A549 (cell line): ENCODE measurements around the gene TOM1L2. TPM values are rescaled to one million over a fixed set of nuclear protein-coding genes. Genes with fewer than 3 reads are reported as not detected.

Experiments
- ATAC-seq, 2 experiments: fragments of 200-7000 bp in 1 of 2; fragments of >200 bp in 1 of 2; cut with Nextera tagmentation in 1 of 2; cut with Tn5 transposase in 1 of 2; 3 replicates each; pipeline versions ENCODE4 v1.8.0 to v1.9.1; 2018 to 2020; ENCODE audit warnings: mild to moderate bottlenecking in 1 of 2, moderate library complexity in 1 of 2
- CTCF ChIA-PET: fragments of 300-600 bp; sonication (Branson Sonifier 250); formaldehyde crosslinking; extraction: SDS; loops from one replicate; lab custom pipeline; 2021; ENCODE audit warnings: antibody characterized with exemption, inconsistent platforms; lab: Yijun Ruan, JAX
- POLR2A ChIA-PET: fragments of 350-600 bp; formaldehyde crosslinking; extraction: SDS; loops from one replicate; lab custom pipeline; 2021; ENCODE audit warnings: antibody characterized with exemption, inconsistent platforms; lab: Yijun Ruan, JAX
- DNase-seq, 2 experiments: peaks; one replicate each; pipeline versions ENCODE4 v3.0.0 to v3.0.0-alpha.2; 2011 to 2016; ENCODE audit warnings: low read depth in 1 of 2, low spot score in 1 of 2
- FAIRE-seq: peaks from 2 replicates; lab custom pipeline; 2011; peaks lifted over from hg19 to GRCh38; lab: Jason Lieb, UNC
- H3K27ac ChIP-seq, 2 experiments: fragments of >200 bp; sonication (Bioruptor Twin); formaldehyde crosslinking; 3 replicates each; pipeline ENCODE4 v1.5.1; 2016 to 2017
- H3K4me1 ChIP-seq: fragments of >200 bp; sonication (Bioruptor Twin); formaldehyde crosslinking; 3 replicates; pipeline ENCODE4 v1.6.1; 2016
- H3K4me2 ChIP-seq: fragments of >200 bp; sonication (Bioruptor Twin); formaldehyde crosslinking; 3 replicates; pipeline ENCODE4 v1.6.1; 2016
- H3K4me3 ChIP-seq: fragments of >200 bp; sonication (Bioruptor Twin); formaldehyde crosslinking; 3 replicates; pipeline ENCODE4 v1.5.1; 2016
- H3K9me3 ChIP-seq: fragments of >200 bp; sonication (Bioruptor Twin); formaldehyde crosslinking; 3 replicates; pipeline ENCODE4 v1.6.1; 2016
- BHLHE40 ChIP-seq: IDR thresholded peaks from 2 replicates; pipeline ENCODE4 v1.6.1; 2012; ENCODE audit warnings: low read depth, low read length, inconsistent platforms
- CEBPB ChIP-seq, 2 experiments: fragments of >200 bp in 1 of 2; sonication (Bioruptor Twin) in 1 of 2; formaldehyde crosslinking in 1 of 2; IDR thresholded peaks; 2 replicates each; pipeline ENCODE4 v1.6.1; 2012 to 2016
- CHD4 ChIP-seq: fragments of 200-600 bp; sonication (generic); IDR thresholded peaks from 2 replicates; pipeline ENCODE4 v1.6.1; 2016; ENCODE audit warnings: antibody characterized with exemption, mild to moderate bottlenecking, borderline replicate concordance
- ESRRA ChIP-seq: fragments of 150-350 bp; IDR thresholded peaks from 2 replicates; pipeline ENCODE4 v1.6.1; 2014; ENCODE audit warnings: mild to moderate bottlenecking, low read length, borderline replicate concordance
- FOSL2 ChIP-seq, 2 experiments: fragments of 450-650 bp in 1 of 2; fragments of >200 bp in 1 of 2; sonication (Bioruptor Twin) in 1 of 2; formaldehyde crosslinking; IDR thresholded peaks; 2 replicates each; pipeline versions ENCODE4 v1.5.0 to v1.6.1; 2016 to 2020; ENCODE audit warnings: mild to moderate bottlenecking in 1 of 2, moderate library complexity in 1 of 2
- GATA3 ChIP-seq: IDR thresholded peaks from 2 replicates; pipeline ENCODE4 v1.6.1; 2012; ENCODE audit warnings: borderline replicate concordance
- HDAC2 ChIP-seq: fragments of 200-600 bp; sonication (generic); IDR thresholded peaks from 2 replicates; pipeline ENCODE4 v1.6.1; 2016
- HEYL ChIP-seq: fragments of 250-450 bp; sonication (Bioruptor Pico); IDR thresholded peaks from 2 replicates; pipeline ENCODE4 v1.8.0; 2021; ENCODE audit warnings: mild to moderate bottlenecking, moderate library complexity
- JUN ChIP-seq, 2 experiments: fragments of >200 bp; sonication (Bioruptor Twin); formaldehyde crosslinking; IDR thresholded peaks; 2 replicates in 1 of 2; 3 replicates in 1 of 2; pipeline ENCODE4 v1.6.1; 2016 to 2017
- KDM1A ChIP-seq: fragments of 200-600 bp; sonication (generic); IDR thresholded peaks from 2 replicates; pipeline ENCODE4 v1.6.1; 2016; ENCODE audit warnings: low read depth, mild to moderate bottlenecking
- MAFK ChIP-seq: fragments of 450-650 bp; IDR thresholded peaks from 2 replicates; pipeline ENCODE4 v1.6.1; 2014; ENCODE audit not compliant: partially characterized antibody
- NFE2L2 ChIP-seq: fragments of 150-350 bp; conservative IDR thresholded peaks from 2 replicates; pipeline ENCODE4 v1.6.1; 2014; ENCODE audit warnings: low read length
- NR3C1 ChIP-seq: fragments of >200 bp; sonication (Bioruptor Twin); formaldehyde crosslinking; IDR thresholded peaks from 3 replicates; pipeline ENCODE4 v1.6.1; 2017
- POLR2A ChIP-seq: IDR thresholded peaks from 2 replicates; pipeline ENCODE4 v1.6.1; 2012; ENCODE audit warnings: mild to moderate bottlenecking, low read length
- TFCP2L1 ChIP-seq: fragments of 250-450 bp; sonication (Bioruptor Pico); IDR thresholded peaks from 2 replicates; pipeline ENCODE4 v1.5.0; 2021; ENCODE audit warnings: mild to moderate bottlenecking
- TP53 ChIP-seq: fragments of 250-450 bp; sonication (Bioruptor Pico); IDR thresholded peaks from 2 replicates; pipeline ENCODE4 v1.5.0; 2021; ENCODE audit warnings: mild to moderate bottlenecking, moderate library complexity
- ZFP36 ChIP-seq: fragments of 450-650 bp; IDR thresholded peaks from 2 replicates; pipeline ENCODE4 v1.6.1; 2014; ENCODE audit warnings: borderline replicate concordance; ENCODE audit not compliant: partially characterized antibody
- ZNF302 ChIP-seq: fragments of 250-450 bp; sonication (Bioruptor Pico); IDR thresholded peaks from 2 replicates; pipeline ENCODE4 v1.9.0; 2021; ENCODE audit warnings: inconsistent platforms, mild to moderate bottlenecking, moderate library complexity
- ZSCAN20 ChIP-seq: fragments of 250-450 bp; sonication (Bioruptor Pico); IDR thresholded peaks from 2 replicates; pipeline ENCODE4 v1.8.0; 2022; ENCODE audit warnings: mild to moderate bottlenecking, moderate library complexity
- WGBS: methylation state at CpG from one replicate; pipeline ENCODE4 v1.1.6; 2017; ENCODE audit errors: missing lambda C conversion rate; 5-methylcytosine and 5-hydroxymethylcytosine counted together
- polyA plus RNA-seq, 4 experiments: library from polyadenylated mRNA; depleted of rRNA in 3 of 4; stranded (reverse); fragments of >200 nt; fragmentation: RNase III in 1 of 4; extraction: RNeasy Plus Mini Kit Qiagen cat#74134 plus additional on column Dnase treatment in 1 of 4; gene quantifications; 2 replicates in 3 of 4; 3 replicates in 1 of 4; pipeline ENCODE4 v1.2.3, GENCODE V29; 2011 to 2017
- TF ChIP-seq, protein P1 (sequence below): fragments of >200 bp; sonication (Bioruptor Twin); formaldehyde crosslinking; IDR thresholded peaks from 3 replicates; pipeline ENCODE4 v1.6.1; 2016
- TF ChIP-seq, protein P2 (sequence below): fragments of 250-450 bp; sonication (Bioruptor Pico); IDR thresholded peaks from 2 replicates; pipeline ENCODE4 v1.5.0; 2020; ENCODE audit warnings: low read depth, mild to moderate bottlenecking, moderate library complexity

TOM1L2 gene
- polyA plus RNA-seq, 2 of the 4 experiments (the other 2 are of a cell fraction) = 19.2 to 24.7 TPM

DNA sequence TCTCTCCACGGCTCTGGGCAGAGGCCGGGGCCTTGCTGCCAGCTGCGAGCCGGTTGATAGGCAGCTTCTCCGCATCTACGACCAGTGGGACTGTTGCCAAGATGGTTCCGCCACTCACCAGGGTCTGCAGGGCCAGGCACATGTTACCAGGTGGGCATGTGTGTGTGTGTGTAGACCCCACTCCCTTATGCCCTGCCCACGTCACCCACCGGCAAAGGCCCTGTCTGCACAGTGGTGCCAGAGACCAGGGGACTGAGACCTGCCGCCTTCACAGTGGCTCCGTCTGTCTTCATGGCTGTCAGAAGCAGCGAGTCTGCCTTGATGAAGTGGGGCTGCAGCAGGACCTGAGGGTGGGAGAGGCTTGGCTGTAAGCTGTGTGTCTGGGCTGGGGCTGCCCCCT is 153.1 kb downstream of the TOM1L2 start:
- POLR2A ChIA-PET = interaction anchor here (6.1 kb wide), 1 partner anchor 17 kb away, joined by 105 read pairs; the partner anchor contains the start of gene SREBF1
- DNase-seq = no peak
- H3K4me3 ChIP-seq = peak overlapping the region; percentile 20; the same call in 2 of the 3 replicates
- 95% methylated on average over 12 of the region's 12 CpGs for WGBS
- no peak for ATAC-seq
- TF ChIP-seq, protein P1, sequence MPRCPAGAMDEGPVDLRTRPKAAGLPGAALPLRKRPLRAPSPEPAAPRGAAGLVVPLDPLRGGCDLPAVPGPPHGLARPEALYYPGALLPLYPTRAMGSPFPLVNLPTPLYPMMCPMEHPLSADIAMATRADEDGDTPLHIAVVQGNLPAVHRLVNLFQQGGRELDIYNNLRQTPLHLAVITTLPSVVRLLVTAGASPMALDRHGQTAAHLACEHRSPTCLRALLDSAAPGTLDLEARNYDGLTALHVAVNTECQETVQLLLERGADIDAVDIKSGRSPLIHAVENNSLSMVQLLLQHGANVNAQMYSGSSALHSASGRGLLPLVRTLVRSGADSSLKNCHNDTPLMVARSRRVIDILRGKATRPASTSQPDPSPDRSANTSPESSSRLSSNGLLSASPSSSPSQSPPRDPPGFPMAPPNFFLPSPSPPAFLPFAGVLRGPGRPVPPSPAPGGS = no peak
- no peak for TF ChIP-seq ZSCAN20 (CRISPR knock-in tag)
- TF ChIP-seq BHLHE40 = no peak
- TF ChIP-seq, all 56 proteins: peak for 0
- FAIRE-seq = no peak
- H3K4me1 ChIP-seq = peaks cover 85% of the 10 kb centered on the region
- no peaks in the 10 kb centered on the region for H3K9me3 ChIP-seq
- H3K4me2 ChIP-seq = peak overlapping the region; percentile 100
- CTCF ChIA-PET = interaction anchor here (1.1 to 30.5 kb wide), 8 partner anchors 5 to 139 kb away, joined by 3 to 859 read pairs (median 10); partner anchors contain the start of genes RAI1 and SREBF1
- H3K27ac ChIP-seq = peak overlapping the region; percentile 86 to 93

DNA sequence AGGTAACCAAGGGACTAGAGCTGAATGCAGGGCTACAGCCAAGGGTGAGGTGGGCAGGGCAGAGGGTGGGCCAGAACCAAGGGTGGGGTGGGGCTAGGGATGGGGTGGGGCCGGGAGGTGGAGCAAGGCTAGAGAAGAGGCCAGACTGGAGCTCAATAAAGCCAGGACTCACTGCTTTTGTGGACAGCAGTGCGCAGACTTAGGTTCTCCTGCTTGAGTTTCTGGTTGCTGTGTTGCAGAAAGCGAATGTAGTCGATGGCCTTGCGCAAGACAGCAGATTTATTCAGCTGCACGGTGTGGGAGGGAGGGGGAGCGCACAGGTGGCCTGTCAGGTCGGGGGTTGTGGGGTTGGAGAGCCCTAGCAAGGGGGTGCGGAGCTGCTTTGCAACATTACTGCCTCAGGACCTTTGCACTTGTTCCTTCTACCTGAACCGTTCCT is 154.1 kb downstream of the TOM1L2 start:
- POLR2A ChIA-PET = interaction anchor here (0.6 to 6.1 kb wide), 3 partner anchors 18 to 101 kb away, joined by 3 to 105 read pairs (median 5); partner anchors contain the start of gene SREBF1
- DNase-seq (peak in 1 of 2 experiments; percentile 75), ATAC-seq (peak; percentile 4 to 43; a peak in 4 of 6 replicates), FAIRE-seq (no peak)
- Histone ChIP-seq H3K9me3 (no peaks in the 10 kb centered on the region), H3K4me3 (no peak overlapping the region), H3K4me2 (peak overlapping the region; percentile 100), H3K4me1 (peaks cover 79% of the 10 kb centered on the region), H3K27ac (peak overlapping the region; percentile 86 to 93; a peak in 5 of 6 replicates)
- WGBS = 70% methylated on average over 9 of the region's 10 CpGs
- TF ChIP-seq KDM1A = peak; percentile 35; the same call in 1 of the 2 replicates
- no peak for TF ChIP-seq NR3C1
- peak in 1 of 2 experiments; percentile 18; a peak in 1 of 5 replicates for TF ChIP-seq JUN (IDR thresholded peaks at IDR 0.05)
- TF ChIP-seq CEBPB (IDR thresholded peaks at IDR 0.05) = peak; percentile 52 to 72; a peak in 3 of 4 replicates
- CTCF ChIA-PET = interaction anchor here (1.2 to 30.5 kb wide), 5 partner anchors 4 to 138 kb away, joined by 5 to 859 read pairs (median 402); partner anchors contain the start of gene SREBF1

DNA sequence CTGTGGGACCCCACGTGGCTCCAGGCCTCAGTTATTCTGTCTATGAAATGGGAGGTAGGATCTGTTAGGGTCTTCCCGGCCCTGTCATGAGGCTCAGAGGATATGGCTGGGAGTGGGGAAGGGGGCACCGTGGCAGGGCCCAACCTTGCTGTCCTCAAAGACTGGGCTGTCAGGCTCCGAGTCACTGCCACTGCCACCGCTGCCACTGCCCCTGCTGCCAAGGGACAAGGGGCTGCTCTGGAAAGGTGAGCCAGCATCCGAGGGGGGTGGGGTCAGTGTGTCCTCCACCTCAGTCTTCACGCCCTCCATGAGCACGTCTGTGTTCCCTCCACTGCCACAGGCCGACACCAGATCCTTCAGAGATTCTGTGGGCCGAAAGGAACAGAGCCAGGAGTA is 154.7 kb downstream of the TOM1L2 start:
- WGBS = 78% methylated on average over 9 of the region's 10 CpGs
- FAIRE-seq (no peak), DNase-seq (no peak), ATAC-seq (no peak)
- TF ChIP-seq MAFK (no peak), ZFP36 (no peak), HDAC2 (no peak), ZNF302 (CRISPR knock-in tag) (no peak), BHLHE40 (no peak), CHD4 (no peak), HEYL (CRISPR knock-in tag) (no peak), TP53 (CRISPR knock-in tag) (no peak), TFCP2L1 (CRISPR knock-in tag) (no peak), FOSL2 (IDR thresholded peaks at IDR 0.05) (no peak), FOSL2 (CRISPR knock-in tag; IDR thresholded peaks at IDR 0.05) (no peak), ESRRA (no peak), POLR2A (no peak), NR3C1 (no peak), GATA3 (no peak), NFE2L2 (no peak)
- TF ChIP-seq, protein P2, sequence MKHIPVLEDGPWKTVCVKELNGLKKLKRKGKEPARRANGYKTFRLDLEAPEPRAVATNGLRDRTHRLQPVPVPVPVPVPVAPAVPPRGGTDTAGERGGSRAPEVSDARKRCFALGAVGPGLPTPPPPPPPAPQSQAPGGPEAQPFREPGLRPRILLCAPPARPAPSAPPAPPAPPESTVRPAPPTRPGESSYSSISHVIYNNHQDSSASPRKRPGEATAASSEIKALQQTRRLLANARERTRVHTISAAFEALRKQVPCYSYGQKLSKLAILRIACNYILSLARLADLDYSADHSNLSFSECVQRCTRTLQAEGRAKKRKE = no peak
- TF ChIP-seq, protein P1 = no peak
- Histone ChIP-seq H3K4me1 (peaks cover 76% of the 10 kb centered on the region), H3K4me3 (no peak overlapping the region), H3K9me3 (no peaks in the 10 kb centered on the region), H3K4me2 (peak overlapping the region; percentile 100; the same call in 2 of the 3 replicates), H3K27ac (peak overlapping the region in 1 of 2 experiments; percentile 93; a peak in 4 of 6 replicates)
- POLR2A ChIA-PET = interaction anchor here (0.6 to 6.1 kb wide), 3 partner anchors 19 to 102 kb away, joined by 3 to 105 read pairs (median 5); partner anchors contain the start of gene SREBF1
- CTCF ChIA-PET = interaction anchor here (1.2 to 30.5 kb wide), 5 partner anchors 4 to 138 kb away, joined by 5 to 859 read pairs (median 402); partner anchors contain the start of gene SREBF1
